Common myeloid progenitor, CD34-positive (primary cell): ENCODE measurements around the gene SRXN1.

ENCODE experiments used
- CTCF ChIA-PET: fragments of 350-600 bp; sonication (Branson Sonifier 250); formaldehyde crosslinking; loops from one replicate; lab custom pipeline; 2021; ENCODE audit warnings: antibody characterized with exemption; lab: Charles Lee
- POLR2A ChIA-PET: fragments of 350-600 bp; sonication (Branson Sonifier 250); formaldehyde crosslinking; loops from one replicate; lab custom pipeline; 2021; ENCODE audit warnings: antibody characterized with exemption; lab: Charles Lee
- DNase-seq, 3 donors: peaks; one replicate each; pipeline versions ENCODE4 v3.0.0 to v3.0.0-alpha.2; 2013
- H3K27ac ChIP-seq, 2 experiments: 1 replicate in 1 of 2; 2 replicates in 1 of 2; pipeline ENCODE4 v1.7.0; 2013; ENCODE audit warnings: inconsistent platforms in 2 of 2, low read length in 2 of 2, mild to moderate bottlenecking in 2 of 2, low read depth in 1 of 2, moderate library complexity in 1 of 2; ENCODE audit not compliant: severe bottlenecking in 2 of 2, insufficient read depth in 1 of 2, poor library complexity in 1 of 2
- H3K27me3 ChIP-seq, 5 experiments: replicated peaks in 2 of 5; 1 replicate in 3 of 5; 2 replicates in 2 of 5; pipeline versions ENCODE4 v1.6.1 to v1.7.0; 2013; ENCODE audit warnings: low read length in 4 of 5, mild to moderate bottlenecking in 2 of 5, moderate library complexity in 2 of 5, inconsistent platforms in 1 of 5; ENCODE audit not compliant: insufficient read depth in 5 of 5, control insufficient read depth in 4 of 5
- H3K36me3 ChIP-seq, 4 experiments: 1 replicate in 2 of 4; 2 replicates in 2 of 4; pipeline versions ENCODE4 v1.6.1 to v1.7.0; 2013; ENCODE audit warnings: low read length in 3 of 4, control low read depth in 1 of 4, mild to moderate bottlenecking in 1 of 4; ENCODE audit not compliant: control insufficient read depth in 4 of 4, insufficient read depth in 4 of 4
- H3K4me1 ChIP-seq, 4 experiments: 1 replicate in 3 of 4; 2 replicates in 1 of 4; pipeline versions ENCODE4 v1.6.1 to v1.7.1; 2013; ENCODE audit warnings: low read length in 3 of 4, mild to moderate bottlenecking in 3 of 4, control low read depth in 1 of 4, inconsistent platforms in 1 of 4, moderate library complexity in 1 of 4; ENCODE audit not compliant: control insufficient read depth in 4 of 4, insufficient read depth in 4 of 4; ENCODE audit errors: control extremely low read depth in 1 of 4
- H3K4me3 ChIP-seq, 7 experiments: 1 replicate in 4 of 7; 2 replicates in 3 of 7; pipeline versions ENCODE4 v1.5.1 to v1.7.0; 2013; ENCODE audit warnings: mild to moderate bottlenecking in 7 of 7, low read length in 6 of 7, moderate library complexity in 6 of 7, inconsistent platforms in 2 of 7, low read depth in 2 of 7, control low read depth in 1 of 7; ENCODE audit not compliant: insufficient read depth in 4 of 7, control insufficient read depth in 1 of 7; ENCODE audit errors: extremely low read depth in 1 of 7
- H3K9me3 ChIP-seq, 5 experiments: 1 replicate in 4 of 5; 2 replicates in 1 of 5; pipeline versions ENCODE4 v1.6.1 to v1.7.1; 2013; ENCODE audit warnings: low read length in 4 of 5, mild to moderate bottlenecking in 2 of 5, inconsistent platforms in 1 of 5, low read depth in 1 of 5, moderate library complexity in 1 of 5; ENCODE audit not compliant: control insufficient read depth in 4 of 5, insufficient read depth in 2 of 5; ENCODE audit errors: control extremely low read depth in 1 of 5
- WGBS: methylation state at CpG from one replicate; pipeline ENCODE4 v1.1.5; 2013; ENCODE audit not compliant: insufficient coverage; 5-methylcytosine and 5-hydroxymethylcytosine counted together

Gene SRXN1

GRCh38 chr20:603116-603640 is 49.8 kb downstream of the SRXN1 start:
- Histone ChIP-seq H3K27me3 (no peaks in the 10 kb centered on the region), H3K36me3 (no peaks in the 10 kb centered on the region), H3K4me1 (peaks cover 0 to 10% (median 7%) of the 10 kb centered on the region in 4 experiments), H3K9me3 (no peaks in the 10 kb centered on the region), H3K4me3 (no peak overlapping the region), H3K27ac (no peak overlapping the region)
- DNase-seq = no peak
- WGBS = 80% methylated on average over 3 of the region's 8 CpGs
- ChIA-PET CTCF (interaction anchor here (1.1 to 3.4 kb wide), 5 partner anchors 9 to 66 kb away, joined by 3 to 21 read pairs (median 6); no protein-coding TSS in a partner anchor), POLR2A (no interaction called here)

GRCh38 chr20:602111-602970 is 50.7 kb downstream of the SRXN1 start:
- CTCF ChIA-PET = interaction anchor here (1.2 to 3.4 kb wide), 5 partner anchors 10 to 43 kb away, joined by 3 to 21 read pairs (median 6); no protein-coding TSS in a partner anchor
- no peaks in the 10 kb centered on the region for H3K27me3 ChIP-seq
- 44% methylated on average over 5 of the region's 8 CpGs for WGBS
- no peaks in the 10 kb centered on the region for H3K9me3 ChIP-seq
- no peaks in the 10 kb centered on the region for H3K36me3 ChIP-seq
- DNase-seq = no peak
- peaks cover 0 to 9% (median 6%) of the 10 kb centered on the region in 4 experiments for H3K4me1 ChIP-seq
- no peak overlapping the region for H3K4me3 ChIP-seq
- POLR2A ChIA-PET = no interaction called here
- H3K27ac ChIP-seq = no peak overlapping the region

GRCh38 chr20:600736-601135 is 52.3 kb downstream of the SRXN1 start:
- ChIA-PET POLR2A (no interaction called here), CTCF (interaction anchor here (0.6 to 1.6 kb wide), 5 partner anchors 11 to 47 kb away, joined by 3 to 11 read pairs (median 3); no protein-coding TSS in a partner anchor)
- DNase-seq = no peak
- H3K4me1 ChIP-seq = peaks cover 0 to 13% (median 7%) of the 10 kb centered on the region in 4 experiments
- no peaks in the 10 kb centered on the region for H3K36me3 ChIP-seq
- WGBS = 100% methylated on average over 6 of the region's 6 CpGs
- no peak overlapping the region for H3K4me3 ChIP-seq
- no peak overlapping the region for H3K27ac ChIP-seq
- H3K27me3 ChIP-seq = no peaks in the 10 kb centered on the region
- H3K9me3 ChIP-seq = no peaks in the 10 kb centered on the region

DNA sequence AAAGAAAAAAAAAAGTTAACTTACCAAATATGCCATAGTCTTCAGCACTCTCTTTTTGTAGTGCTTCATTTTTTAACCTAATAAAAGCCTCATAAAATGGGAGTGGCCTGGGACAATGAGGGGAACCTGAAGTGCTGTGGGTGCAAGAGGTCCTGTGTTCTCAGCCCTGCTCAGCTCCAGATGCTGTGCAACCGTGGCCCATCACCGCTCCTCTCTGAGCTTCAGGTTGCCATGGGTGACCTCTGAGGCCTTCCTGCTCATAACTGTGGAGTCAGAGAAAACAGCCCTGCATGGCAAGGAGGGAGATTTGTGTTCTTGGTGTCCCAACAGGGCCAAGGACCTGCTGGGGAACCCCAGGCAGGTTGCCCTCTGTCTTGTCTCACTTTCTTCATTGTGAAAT is 52.9 kb downstream of the SRXN1 start:
- 100% methylated on average over 2 of the region's 2 CpGs for WGBS
- CTCF ChIA-PET = interaction anchor here (0.6 to 1.5 kb wide), 2 partner anchors 45 to 47 kb away, joined by 3 to 11 read pairs; no protein-coding TSS in a partner anchor
- H3K4me1 ChIP-seq = peaks cover 0 to 18% (median 9%) of the 10 kb centered on the region in 4 experiments
- POLR2A ChIA-PET = no interaction called here
- H3K27ac ChIP-seq = no peak overlapping the region
- no peaks in the 10 kb centered on the region for H3K36me3 ChIP-seq
- H3K27me3 ChIP-seq = no peaks in the 10 kb centered on the region
- DNase-seq = no peak
- no peaks in the 10 kb centered on the region for H3K9me3 ChIP-seq
- H3K4me3 ChIP-seq = no peak overlapping the region

DNA sequence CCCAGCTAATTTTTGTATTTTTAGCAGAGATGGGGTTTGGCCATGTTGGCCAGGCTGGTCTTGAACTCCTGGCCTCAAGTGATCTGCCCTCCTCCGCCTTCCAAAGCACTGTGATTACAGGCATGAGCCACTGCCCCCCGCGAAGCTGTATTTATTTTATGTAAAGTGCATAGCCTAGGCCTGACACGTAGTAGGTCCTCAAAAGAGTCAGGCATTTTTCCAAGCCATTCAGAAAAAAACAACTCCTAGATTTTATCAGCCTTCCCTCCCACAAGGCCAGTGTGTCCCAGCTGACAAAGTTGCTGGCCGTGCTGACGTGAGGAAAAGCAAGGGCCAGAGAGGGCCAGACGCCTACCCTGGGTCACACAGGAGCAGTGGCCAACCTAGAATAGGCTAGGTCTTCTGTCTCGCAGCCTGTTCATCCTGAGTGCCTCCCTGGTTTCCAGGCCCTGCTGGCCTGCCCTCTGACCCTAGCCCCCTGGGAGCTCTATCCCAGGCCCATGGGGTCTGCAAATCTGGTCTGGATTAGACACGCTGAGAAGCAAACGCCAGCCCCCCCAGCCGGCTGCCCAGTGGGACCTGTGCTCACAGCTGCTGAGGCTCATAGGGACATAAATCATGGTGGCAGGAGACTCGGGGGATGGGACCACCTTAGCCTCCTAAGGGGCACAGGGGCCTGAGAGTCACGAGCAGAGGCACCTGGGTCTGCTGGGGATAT is 54.7 kb downstream of the SRXN1 start:
- Histone ChIP-seq H3K9me3 (no peaks in the 10 kb centered on the region), H3K4me3 (no peak overlapping the region), H3K4me1 (peaks cover 0 to 18% (median 10%) of the 10 kb centered on the region in 4 experiments), H3K27ac (no peak overlapping the region), H3K27me3 (no peaks in the 10 kb centered on the region), H3K36me3 (no peaks in the 10 kb centered on the region)
- CTCF ChIA-PET = interaction anchor here (0.7 to 1.7 kb wide), 3 partner anchors 13 to 141 kb away, joined by 3 to 5 read pairs (median 5); no protein-coding TSS in a partner anchor
- 88% methylated on average over 8 of the region's 13 CpGs for WGBS
- POLR2A ChIA-PET = no interaction called here
- DNase-seq = no peak

DNA sequence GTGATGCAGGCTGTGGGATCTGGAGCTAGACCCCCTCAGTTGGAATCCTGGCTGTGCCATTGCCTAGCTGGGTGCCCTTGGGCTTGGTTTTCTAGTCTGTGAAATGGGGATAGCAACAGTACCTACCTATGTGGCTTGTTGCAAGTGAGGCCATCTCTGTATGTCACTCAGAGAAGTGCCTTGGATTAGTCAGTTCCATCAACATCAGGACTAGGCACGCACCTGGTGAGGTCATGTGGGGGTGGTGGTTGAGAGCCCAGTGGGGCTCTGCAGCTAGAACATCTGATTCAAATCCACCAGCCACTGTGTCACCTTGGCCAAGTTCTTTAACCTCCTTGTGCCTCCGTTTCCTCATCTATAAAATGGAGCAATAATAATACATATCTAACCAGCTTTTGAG is 55.4 kb downstream of the SRXN1 start:
- no peaks in the 10 kb centered on the region for H3K36me3 ChIP-seq
- CTCF ChIA-PET = interaction anchor here (0.7 to 1.7 kb wide), 5 partner anchors 14 to 141 kb away, joined by 3 to 5 read pairs (median 4); no protein-coding TSS in a partner anchor
- 100% methylated on average over 1 of the region's 2 CpGs for WGBS
- no peak overlapping the region for H3K27ac ChIP-seq
- peaks cover 0 to 15% (median 7%) of the 10 kb centered on the region in 4 experiments for H3K4me1 ChIP-seq
- no peaks in the 10 kb centered on the region for H3K9me3 ChIP-seq
- H3K27me3 ChIP-seq = no peaks in the 10 kb centered on the region
- DNase-seq = no peak
- no peak overlapping the region for H3K4me3 ChIP-seq
- POLR2A ChIA-PET = no interaction called here
